Activated T-helper 2 cell treated with anti-CD3 and anti-CD28 coated beads, Interferon-gamma antibody, Interleukin-2, Interleukin-4, amounts not matched to agents 10 μg/mL and 5 μg/mL and 100 μg/mL, durations not matched to agents 14 hours and 24 hours and 36 hours (primary cell): Measurements from ENCODE around the gene FKBP9. TPM values are rescaled to one million over a fixed set of nuclear protein-coding genes. Genes with fewer than 3 reads are reported as not detected.
"Not testable (repeated sequence)": the region's sequence is repeated elsewhere in the genome, so short reads cannot be mapped to it uniquely, and the experiment has no call there.

Experiments
- DNase-seq: peaks from one replicate; pipeline ENCODE4 v3.0.0; 2021; ENCODE audit warnings: low spot score
- H3K27ac Mint-ChIP-seq: one replicate; pipeline ENCODE4 v1.8.0; 2021; ENCODE audit warnings: mixed read lengths
- H3K27me3 Mint-ChIP-seq: one replicate; pipeline ENCODE4 v1.8.0; 2021; ENCODE audit warnings: low read depth, mixed read lengths
- H3K36me3 Mint-ChIP-seq: one replicate; pipeline ENCODE4 v1.8.0; 2021; ENCODE audit warnings: low read depth, mixed read lengths
- H3K4me1 Mint-ChIP-seq: one replicate; pipeline ENCODE4 v1.8.0; 2021; ENCODE audit warnings: low read depth, mixed read lengths
- H3K4me3 Mint-ChIP-seq: one replicate; pipeline ENCODE4 v1.8.0; 2021; ENCODE audit warnings: low read depth, mild to moderate bottlenecking, moderate library complexity, mixed read lengths
- H3K9me3 Mint-ChIP-seq: one replicate; pipeline ENCODE4 v1.8.0; 2021; ENCODE audit warnings: mixed read lengths
- intact Hi-C: fragments of 100-400 bp; cut with micrococcal nuclease; formaldehyde crosslinking; loops from one replicate; pipeline ENCODE4 v1.15.1; 2023
- total RNA-seq: library from RNA; stranded (reverse); gene quantifications from 2 replicates; pipeline ENCODE4 v1.2.3, GENCODE V29; 2022

Gene FKBP9
- total RNA-seq, 1 donor from 2014 or later: 3.0 TPM

DNA sequence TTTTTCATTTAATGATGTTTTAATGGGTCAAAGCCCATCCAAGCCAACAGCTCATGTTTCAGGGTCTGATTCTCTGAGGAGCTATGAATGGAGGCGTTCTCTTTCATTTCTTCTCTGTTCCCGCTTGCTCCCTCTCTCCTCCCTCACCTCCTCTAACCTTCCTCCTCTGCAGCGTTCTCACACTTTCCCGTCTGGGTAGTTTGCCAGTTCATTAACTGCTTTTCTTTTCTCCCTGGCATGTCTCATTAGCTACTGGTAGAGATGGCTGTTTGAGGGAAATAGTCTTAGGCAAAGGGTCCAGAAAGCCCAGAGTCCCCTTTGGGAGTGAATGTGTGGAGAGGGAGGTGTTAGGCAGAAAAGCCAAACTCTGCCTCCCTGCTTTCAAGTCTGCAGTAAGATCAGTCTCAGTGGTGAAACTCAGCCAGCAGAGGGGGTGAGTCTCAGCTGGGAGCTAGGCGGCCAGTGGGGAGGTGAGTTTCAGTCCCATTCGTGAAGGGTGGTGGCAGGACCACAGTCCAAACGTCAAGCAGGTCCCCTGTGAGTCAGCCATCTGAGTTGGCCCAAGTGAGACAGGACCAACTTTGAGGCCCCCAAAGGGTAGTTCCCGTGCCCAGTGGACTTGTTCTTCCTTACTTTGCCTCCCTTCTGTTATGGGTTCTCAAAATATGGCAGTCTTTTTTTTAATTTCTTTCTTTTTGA is 7.4 kb downstream of the FKBP9 start:
- peaks cover 13% of the 10 kb centered on the region for H3K27me3 Mint-ChIP-seq
- H3K4me1 Mint-ChIP-seq, H3K36me3 Mint-ChIP-seq, H3K4me3 Mint-ChIP-seq, DNase-seq, H3K9me3 Mint-ChIP-seq, H3K27ac Mint-ChIP-seq, intact Hi-C loops: not testable (repeated sequence)

DNA sequence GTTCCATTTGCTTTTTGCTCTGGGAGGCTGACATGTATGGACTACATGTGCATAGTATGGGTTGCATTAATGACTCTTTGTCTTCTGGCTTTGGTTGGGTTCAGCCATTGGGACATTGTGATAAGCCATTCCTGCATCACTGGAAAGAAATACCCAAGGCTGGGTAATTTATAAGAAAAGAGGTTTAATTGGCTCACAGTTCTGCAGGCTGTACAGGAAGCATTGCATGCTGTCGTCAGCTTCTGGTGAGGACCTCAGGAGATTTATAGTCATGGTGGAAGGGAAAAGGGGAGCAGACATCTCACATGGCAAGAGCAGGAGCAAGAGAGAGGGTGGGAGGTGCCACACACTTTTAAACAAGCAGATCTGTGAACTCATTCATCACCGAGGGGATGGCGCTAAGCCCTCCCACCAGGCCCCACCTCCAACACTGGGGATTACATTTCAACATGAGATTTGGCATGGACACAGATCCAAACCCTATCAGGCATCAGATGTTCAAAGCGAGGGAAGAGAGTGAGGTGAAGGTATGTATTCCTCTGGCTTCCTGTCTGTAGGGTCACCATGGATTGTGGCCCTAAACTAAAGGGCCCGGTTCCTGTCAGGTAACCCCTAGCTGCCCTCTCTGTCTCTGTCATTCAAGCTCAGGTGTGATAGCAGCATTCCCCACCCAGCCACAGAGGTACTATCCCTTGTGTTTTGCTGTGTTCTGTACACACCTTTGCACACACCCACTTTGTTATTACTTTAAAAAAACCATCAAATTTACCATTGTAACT is 9.4 kb downstream of the FKBP9 start:
- intact Hi-C loops, H3K9me3 Mint-ChIP-seq, H3K27ac Mint-ChIP-seq, H3K36me3 Mint-ChIP-seq, H3K4me3 Mint-ChIP-seq, H3K27me3 Mint-ChIP-seq, DNase-seq, H3K4me1 Mint-ChIP-seq: not testable (repeated sequence)

DNA sequence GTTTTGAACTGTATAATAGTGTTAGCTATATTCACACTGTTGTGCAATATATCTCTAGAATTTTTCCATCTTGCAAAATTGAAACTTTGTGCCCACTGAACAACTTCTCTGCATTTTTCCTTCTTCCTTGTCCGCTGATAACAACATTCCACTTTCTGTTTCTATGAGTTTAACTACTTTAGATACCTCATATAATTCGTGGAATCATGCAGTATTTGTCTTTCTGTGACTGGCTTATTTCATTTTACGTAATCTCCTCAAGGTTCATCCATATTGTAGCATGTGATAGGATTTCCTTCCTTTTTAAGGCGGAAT is 10.0 kb downstream of the FKBP9 start:
- H3K4me3 Mint-ChIP-seq, H3K36me3 Mint-ChIP-seq, H3K27me3 Mint-ChIP-seq, H3K27ac Mint-ChIP-seq, intact Hi-C loops, H3K4me1 Mint-ChIP-seq, DNase-seq, H3K9me3 Mint-ChIP-seq: not testable (repeated sequence)

DNA sequence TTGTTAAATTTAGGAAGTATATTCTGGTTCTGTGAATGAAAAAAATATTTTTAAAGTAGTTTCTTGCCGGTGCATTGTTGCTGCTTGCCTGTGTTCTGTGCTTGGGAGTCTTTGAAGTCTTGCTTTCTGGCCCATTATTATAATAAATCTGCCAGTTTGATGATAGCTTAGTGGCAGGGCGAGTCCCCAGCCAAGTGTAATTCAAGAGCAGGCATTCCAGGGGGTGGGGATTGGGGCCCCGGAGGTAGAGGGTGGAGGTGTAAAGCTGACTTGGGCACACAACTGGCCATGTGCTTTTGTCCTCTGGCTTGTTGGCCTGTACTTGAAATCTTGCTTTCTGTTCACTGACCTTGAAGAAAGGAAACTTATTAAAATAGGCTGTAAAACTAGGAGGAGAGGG is 14.7 kb downstream of the FKBP9 start:
- H3K4me3 Mint-ChIP-seq, H3K36me3 Mint-ChIP-seq, intact Hi-C loops, H3K27ac Mint-ChIP-seq, H3K4me1 Mint-ChIP-seq, DNase-seq, H3K9me3 Mint-ChIP-seq: not testable (repeated sequence)
- peaks cover 11% of the 10 kb centered on the region for H3K27me3 Mint-ChIP-seq

DNA sequence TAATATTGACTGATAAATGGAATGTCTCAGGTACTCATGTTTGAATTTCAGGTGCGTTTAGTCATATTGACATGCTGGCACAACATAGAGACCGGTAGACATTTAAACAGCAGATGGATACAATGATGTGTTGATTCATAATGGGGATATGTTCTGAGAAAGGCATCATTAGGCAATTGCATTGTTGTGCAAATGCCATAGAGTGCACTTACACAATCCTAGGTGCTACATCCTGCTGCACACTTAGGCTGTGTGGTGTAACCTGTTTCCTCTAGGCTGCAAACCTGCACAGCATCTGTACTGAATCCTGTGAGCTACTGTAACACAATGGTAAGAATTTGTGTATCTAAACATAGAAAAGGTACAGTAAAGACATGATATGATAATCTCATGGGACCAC is 19.9 kb downstream of the FKBP9 start:
- DNase-seq, H3K4me1 Mint-ChIP-seq, H3K36me3 Mint-ChIP-seq, H3K4me3 Mint-ChIP-seq, intact Hi-C loops, H3K27ac Mint-ChIP-seq, H3K9me3 Mint-ChIP-seq: not testable (repeated sequence)
- H3K27me3 Mint-ChIP-seq: peaks cover 11% of the 10 kb centered on the region

DNA sequence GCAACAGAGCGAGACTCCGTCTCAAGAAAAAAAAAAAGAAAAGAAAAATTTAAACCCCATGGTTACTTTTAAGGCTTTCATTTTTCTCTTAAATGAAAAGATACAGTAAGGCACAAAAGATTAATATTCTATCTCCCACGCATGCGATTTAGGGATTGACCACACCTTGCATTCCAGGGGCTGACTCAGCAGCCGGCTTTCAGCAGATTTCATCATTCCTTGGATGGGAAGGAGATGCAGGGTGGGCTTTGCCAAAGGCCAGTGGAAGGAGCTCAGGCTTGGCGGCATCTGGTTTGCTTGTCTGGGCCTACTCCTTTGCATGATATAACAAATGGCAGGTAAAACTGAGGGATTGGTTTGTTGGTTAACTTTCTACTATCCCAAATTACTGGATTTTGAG is 22.0 kb downstream of the FKBP9 start:
- H3K27me3 Mint-ChIP-seq, H3K4me3 Mint-ChIP-seq, H3K4me1 Mint-ChIP-seq, H3K9me3 Mint-ChIP-seq, H3K27ac Mint-ChIP-seq, DNase-seq, intact Hi-C loops, H3K36me3 Mint-ChIP-seq: not testable (repeated sequence)

DNA sequence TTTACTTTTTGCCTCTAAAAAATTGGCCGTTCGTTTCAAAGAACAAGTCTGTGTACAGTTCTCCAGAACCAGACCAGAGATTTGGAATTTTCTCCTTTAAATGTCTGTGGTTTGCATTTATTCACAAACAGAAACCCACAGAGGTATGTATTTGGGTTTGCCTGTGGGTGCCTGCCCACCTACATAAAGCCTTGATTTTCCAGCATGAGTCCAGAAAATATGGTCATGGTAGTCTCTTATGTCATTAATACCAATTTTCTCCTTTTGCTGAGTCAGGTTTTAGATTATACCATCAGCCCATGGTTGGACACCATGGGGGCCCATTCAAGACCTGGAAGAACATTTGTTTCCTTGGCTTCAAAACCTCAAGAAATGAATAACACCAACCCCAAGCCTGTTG is 22.7 kb downstream of the FKBP9 start:
- H3K27me3 Mint-ChIP-seq, H3K4me3 Mint-ChIP-seq, H3K4me1 Mint-ChIP-seq, H3K27ac Mint-ChIP-seq, intact Hi-C loops, H3K36me3 Mint-ChIP-seq, H3K9me3 Mint-ChIP-seq, DNase-seq: not testable (repeated sequence)

DNA sequence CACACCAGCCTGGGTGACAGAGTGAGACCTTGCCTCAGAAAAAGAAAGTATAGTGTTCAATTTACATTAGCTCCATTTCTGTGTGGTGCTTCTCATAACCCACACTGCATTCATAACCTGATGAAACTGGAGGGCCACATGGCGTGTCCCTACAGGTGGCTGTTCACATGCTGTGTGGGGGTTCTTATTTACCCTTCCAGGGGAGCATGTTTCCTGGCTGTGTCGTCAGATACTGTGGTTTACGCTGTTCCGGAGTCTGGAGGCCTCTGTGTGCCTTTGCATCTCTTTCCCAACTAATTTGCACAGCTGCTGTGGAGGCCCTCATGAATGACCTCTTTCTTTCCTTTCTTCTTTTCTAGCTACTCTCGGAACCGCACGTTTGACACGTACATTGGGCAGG is 30.9 kb downstream of the FKBP9 start:
- H3K9me3 Mint-ChIP-seq, H3K4me3 Mint-ChIP-seq, DNase-seq, H3K27me3 Mint-ChIP-seq, H3K36me3 Mint-ChIP-seq, intact Hi-C loops, H3K27ac Mint-ChIP-seq: not testable (repeated sequence)
- peaks cover 16% of the 10 kb centered on the region for H3K4me1 Mint-ChIP-seq

DNA sequence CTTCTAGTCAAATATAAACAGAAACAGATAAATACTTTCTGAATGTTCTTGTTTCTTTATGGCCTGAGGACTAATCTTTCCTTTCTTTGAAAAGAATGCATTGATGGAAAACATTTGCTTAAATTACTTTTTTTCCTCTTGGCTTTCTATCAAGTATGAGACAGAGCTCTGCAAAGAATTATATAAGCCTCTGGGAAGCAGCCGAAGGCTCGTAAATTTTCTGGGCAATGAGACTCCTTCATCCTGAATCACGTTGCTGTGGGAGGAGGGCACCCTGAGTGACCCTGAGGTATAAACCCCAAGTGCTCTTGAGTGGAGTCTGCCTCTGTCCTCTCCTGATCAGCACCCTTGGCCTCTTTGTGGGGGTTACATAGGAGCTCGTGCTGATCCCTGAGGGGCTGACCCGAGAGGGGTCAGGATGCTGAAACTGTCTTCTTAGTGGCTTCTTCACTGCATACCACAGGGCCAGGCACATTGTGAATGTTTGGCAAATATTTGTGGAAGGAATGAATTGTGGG is 33.9 kb downstream of the FKBP9 start:
- H3K27ac Mint-ChIP-seq, H3K4me3 Mint-ChIP-seq, H3K9me3 Mint-ChIP-seq, DNase-seq, H3K27me3 Mint-ChIP-seq, H3K36me3 Mint-ChIP-seq, intact Hi-C loops: not testable (repeated sequence)
- peaks cover 19% of the 10 kb centered on the region for H3K4me1 Mint-ChIP-seq

DNA sequence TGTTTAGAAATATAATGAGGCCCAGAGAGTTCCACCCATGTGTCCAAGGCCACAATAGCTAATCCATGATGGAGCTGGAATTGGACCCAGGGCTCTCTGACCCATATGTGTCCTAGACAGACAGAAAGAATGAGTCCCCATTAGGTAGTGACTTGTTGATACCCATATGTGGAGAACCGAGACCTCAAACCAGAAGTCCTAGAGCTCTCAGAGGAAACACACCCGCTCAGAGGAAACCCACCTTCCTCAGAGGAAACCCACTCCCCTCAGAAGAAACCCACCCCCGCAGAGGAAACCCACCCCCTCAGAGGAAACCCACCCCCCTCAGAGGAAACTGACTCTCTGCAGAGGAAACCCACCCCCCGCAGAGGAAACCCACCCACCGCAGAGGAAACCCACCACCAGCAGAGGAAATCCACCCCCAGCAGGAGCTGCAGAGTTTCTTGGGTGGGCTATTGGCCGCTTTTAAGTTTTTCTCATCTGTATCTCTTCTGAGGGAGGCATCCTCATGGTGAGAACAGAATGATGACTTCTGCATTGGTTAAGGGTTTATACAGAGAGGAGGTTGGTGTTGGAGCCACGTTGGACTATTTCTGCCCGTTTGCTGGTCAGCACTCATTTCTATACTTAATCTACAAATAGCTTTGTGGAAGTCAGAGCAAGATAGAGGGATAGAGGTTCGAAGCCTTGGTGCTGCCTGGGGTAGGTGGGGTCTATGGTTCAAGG is 34.9 kb downstream of the FKBP9 start:
- H3K4me3 Mint-ChIP-seq, DNase-seq, H3K36me3 Mint-ChIP-seq, H3K9me3 Mint-ChIP-seq, H3K27me3 Mint-ChIP-seq, H3K27ac Mint-ChIP-seq, intact Hi-C loops: not testable (repeated sequence)
- H3K4me1 Mint-ChIP-seq: peaks cover 19% of the 10 kb centered on the region

DNA sequence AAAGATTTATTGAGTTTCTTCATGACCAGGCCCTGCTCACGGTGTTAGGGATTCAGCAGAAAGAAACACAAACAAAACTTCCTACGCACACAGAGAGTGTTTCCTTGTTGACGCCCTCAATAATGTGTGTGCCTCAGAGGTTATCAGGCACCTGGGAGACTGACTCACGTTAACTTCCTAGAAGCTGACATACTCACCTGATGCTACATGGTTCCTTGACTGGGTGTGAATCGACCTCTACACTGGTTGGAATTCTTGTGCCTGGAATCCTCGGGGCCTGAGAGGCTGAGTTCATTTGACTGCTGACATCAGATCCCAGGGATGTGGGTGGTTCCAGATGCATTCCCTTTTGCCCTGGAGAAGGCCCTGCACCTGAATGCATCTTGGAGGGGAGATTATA is 35.5 kb downstream of the FKBP9 start:
- intact Hi-C loops, H3K36me3 Mint-ChIP-seq, H3K27ac Mint-ChIP-seq, DNase-seq, H3K27me3 Mint-ChIP-seq, H3K4me3 Mint-ChIP-seq, H3K9me3 Mint-ChIP-seq: not testable (repeated sequence)
- peaks cover 19% of the 10 kb centered on the region for H3K4me1 Mint-ChIP-seq

DNA sequence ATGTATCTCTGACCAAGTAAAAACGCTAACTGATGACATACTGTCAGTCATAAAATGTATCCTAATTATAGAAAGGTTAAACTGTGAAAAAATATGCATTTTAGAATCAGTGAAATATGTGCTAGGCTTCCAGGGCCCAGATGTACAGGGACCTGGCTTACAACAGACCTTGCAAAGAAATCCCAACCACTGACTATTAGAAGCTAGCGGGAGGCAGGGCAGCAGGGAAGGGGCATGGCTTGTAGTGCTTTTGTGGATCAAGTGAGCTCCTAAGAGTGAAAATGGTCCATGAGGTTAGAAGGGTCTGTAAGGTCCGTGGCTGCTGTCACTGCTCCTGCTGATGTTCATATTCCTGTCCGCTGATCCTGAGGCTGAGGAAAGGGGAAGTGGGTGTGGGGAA is 40.7 kb downstream of the FKBP9 start:
- H3K4me1 Mint-ChIP-seq, H3K9me3 Mint-ChIP-seq, H3K4me3 Mint-ChIP-seq, DNase-seq, H3K36me3 Mint-ChIP-seq, H3K27ac Mint-ChIP-seq, H3K27me3 Mint-ChIP-seq, intact Hi-C loops: not testable (repeated sequence)
